Dedifferentiated amniotic fluid mesenchymal stem cell (primary cell): Measurements from ENCODE around the gene COMMD7.
A peak's percentile ranks its signal among the peaks of the same experiment; 100 is the strongest.

Source experiments
- DNase-seq: peaks from one replicate; pipeline ENCODE4 v3.0.0-alpha.2; 2016; ENCODE audit errors: extremely low spot score

The COMMD7 gene

DNA sequence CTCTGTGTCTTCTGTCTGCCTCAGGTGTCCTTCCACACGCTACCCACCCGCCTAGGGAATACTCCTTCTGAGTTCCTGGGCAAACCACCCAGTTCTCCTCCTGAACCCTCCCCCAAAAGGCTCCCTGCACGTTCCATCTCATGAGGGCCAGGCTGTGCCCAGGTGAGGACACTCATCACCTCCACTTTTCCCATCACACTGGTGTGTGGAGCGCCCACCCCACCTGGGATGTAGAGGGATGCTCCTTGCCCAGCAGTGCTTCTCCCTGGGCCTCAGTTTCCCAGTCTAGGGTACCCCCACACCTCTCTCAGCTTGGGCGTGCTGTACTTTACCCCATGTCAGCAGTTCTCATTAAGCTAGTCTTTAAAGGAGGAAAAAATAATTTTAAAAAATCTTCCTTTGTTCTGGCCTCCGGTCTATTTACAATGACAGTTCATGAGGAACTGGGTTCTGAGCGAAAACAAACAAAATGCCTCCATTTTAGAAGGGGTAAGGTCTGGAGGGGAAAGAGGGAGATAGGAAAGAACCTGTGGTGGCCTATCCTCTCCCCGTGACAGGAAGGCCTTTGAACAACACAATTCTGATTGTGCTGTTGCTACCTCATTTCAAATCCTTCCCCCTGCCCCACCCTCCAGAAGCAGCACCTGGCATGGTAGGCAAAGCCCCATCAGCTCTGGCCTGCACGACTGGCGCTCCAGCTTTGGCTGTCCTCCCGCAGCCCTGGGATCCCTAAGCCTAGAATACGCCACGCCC lies 67.9 kb downstream of the COMMD7 start:
- DNase-seq = no peak

GRCh38 chr20:32674362-32674789 lies 68.9 kb downstream of the COMMD7 start:
- no peak for DNase-seq

DNA sequence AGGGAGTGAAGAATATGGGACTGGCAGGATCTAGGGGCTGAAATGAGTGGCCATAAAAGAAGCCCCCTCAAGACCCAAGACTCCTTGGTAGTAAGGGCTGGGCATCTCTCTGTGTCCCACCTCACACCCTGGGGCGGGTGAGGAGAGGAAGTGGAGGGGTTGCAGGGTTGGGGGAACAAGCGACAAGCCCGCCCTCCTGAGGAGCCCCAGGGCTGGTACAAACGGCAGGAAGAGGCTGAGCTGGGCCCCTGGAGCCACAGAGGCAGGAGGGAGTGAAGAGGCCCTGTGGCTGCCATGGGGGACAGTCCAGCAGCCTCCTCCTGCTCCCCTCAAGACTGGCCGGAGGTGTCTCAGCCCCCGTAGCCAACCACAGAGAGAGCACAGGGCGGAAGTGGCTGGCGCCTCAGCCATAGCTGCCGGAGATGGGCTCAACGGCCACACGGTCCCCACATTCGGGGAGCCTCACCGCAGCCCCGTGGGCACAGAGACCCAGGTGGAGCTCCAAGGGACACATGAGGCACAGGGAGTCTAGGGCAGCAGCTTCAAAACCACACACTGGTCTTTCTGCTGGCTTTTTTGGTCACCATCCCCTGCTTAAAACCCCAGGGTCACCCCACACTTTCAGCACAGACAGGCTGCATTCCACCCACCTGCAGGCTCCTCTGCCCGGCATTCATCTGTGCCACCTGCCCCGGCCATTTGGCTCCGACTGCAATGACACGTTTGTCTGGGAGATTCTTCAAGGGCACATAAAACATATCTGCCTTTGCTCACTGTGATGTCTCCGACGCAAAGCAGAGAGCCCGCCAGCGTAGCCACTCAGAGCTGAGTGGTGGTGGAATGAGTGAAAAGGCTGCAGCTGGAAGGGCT lies 70.0 kb downstream of the COMMD7 start:
- no peak for DNase-seq

- no peak for DNase-seq
These were observed 70.8 kb downstream of the COMMD7 start for GRCh38 chr20:32672394-32672981.

GRCh38 chr20:32670773-32671455 lies 72.4 kb downstream of the COMMD7 start:
- no peak for DNase-seq

GRCh38 chr20:32667027-32667426 lies 76.2 kb downstream of the COMMD7 start:
- no peak for DNase-seq

DNA sequence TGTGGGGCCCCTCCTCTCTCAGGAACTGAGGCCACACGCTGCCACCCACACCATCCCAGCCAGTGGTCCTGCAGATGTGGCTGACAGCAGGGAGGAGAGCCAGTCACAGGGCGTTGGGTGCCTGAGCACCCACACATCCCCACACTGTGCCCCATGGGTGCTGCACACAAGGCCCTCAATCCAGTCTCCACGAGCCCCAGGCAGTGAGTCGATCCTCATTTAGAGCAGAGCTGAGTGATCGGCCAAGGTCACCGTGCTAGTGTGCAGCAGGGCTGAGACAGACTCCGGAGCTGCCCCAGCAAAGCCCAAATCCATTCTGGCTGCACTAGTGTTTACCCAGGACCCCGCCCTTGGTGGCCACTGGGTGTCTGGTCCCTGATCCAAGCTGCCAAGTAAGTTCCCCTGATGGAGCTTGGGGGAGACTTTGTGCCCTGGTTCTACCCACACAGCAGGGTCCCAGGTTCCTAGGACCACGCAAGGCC lies 78.5 kb downstream of the COMMD7 start:
- DNase-seq = no peak

GRCh38 chr20:32664012-32664677 lies 79.1 kb downstream of the COMMD7 start:
- DNase-seq = no peak

GRCh38 chr20:32663335-32664011 lies 79.8 kb downstream of the COMMD7 start:
- no peak for DNase-seq

- DNase-seq = no peak
These were observed 81.3 kb downstream of the COMMD7 start for GRCh38 chr20:32661820-32662528.

- DNase-seq = no peak
These were observed 82.6 kb downstream of the COMMD7 start for GRCh38 chr20:32660661-32661060.

- DNase-seq = no peak
These were observed 86.4 kb downstream of the COMMD7 start for GRCh38 chr20:32656827-32657226.

DNA sequence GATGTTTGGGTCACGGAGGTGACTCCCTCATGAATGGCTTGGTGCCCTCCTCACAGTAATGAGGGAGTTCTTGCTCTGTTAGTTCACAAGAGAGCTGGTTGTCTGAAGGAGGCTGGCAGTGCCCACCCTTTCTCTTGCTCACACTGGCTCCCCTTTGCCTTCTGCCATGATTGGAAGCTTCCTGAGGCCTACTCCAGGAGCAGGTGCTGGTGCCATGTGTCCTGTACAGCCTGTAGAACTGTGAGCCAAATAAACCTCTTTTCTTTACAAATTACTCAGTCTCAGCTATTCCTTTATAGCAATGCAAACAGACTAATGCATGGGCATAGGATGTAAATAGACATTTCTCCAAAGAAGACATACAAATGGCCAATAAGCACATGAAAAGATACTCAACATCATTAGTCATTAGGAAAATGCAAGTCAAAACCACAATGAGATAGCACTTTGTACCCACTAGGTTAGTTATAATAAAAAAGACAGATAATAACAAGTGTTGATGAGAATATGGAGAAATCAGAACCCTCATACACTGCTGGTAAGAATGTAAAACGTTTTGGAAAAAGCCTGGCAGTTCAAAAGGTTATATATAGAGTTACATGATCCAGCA lies 87.3 kb downstream of the COMMD7 start:
- no peak for DNase-seq

GRCh38 chr20:32652739-32653526 lies 90.3 kb downstream of the COMMD7 start:
- DNase-seq = peak; percentile 70
